HCT116 (cell line): ENCODE measurements around the gene TF. TPM values are rescaled to one million over a fixed set of nuclear protein-coding genes. Genes with fewer than 3 reads are reported as not detected.

Experiments
- ATAC-seq: fragments of 200-7000 bp; cut with Tn5 transposase; 2 replicates; pipeline ENCODE4 v1.9.1; 2020; ENCODE audit warnings: mild to moderate bottlenecking, moderate library complexity
- BruUV-seq: library from RNA; stranded (reverse); fragments of 400-500 nt; replicated peaks from 2 replicates; lab custom pipeline; 2021; lab: Mats Ljungman, UMichigan
- CTCF ChIA-PET: fragments of 300-600 bp; sonication (Branson Sonifier 250); formaldehyde crosslinking; loops from one replicate; lab custom pipeline; 2021; ENCODE audit warnings: antibody characterized with exemption; lab: Charles Lee
- POLR2A ChIA-PET: fragments of 300-600, 350-600 bp; sonication (Branson Sonifier 250); formaldehyde crosslinking; loops from one replicate; lab custom pipeline; 2021; ENCODE audit warnings: antibody characterized with exemption; lab: Charles Lee
- RAD21 ChIA-PET, 2 experiments: fragments of 300-600 bp; sonication (Branson Sonifier 250); formaldehyde crosslinking; loops; one replicate each; lab custom pipeline; 2023; ENCODE audit warnings: low total read pairs in 2 of 2; ENCODE audit not compliant: uncharacterized antibody in 2 of 2, unreplicated experiment in 2 of 2, low non-redundant PET in 1 of 2; lab: Charles Lee
- DNase-seq: peaks from one replicate; pipeline ENCODE4 v3.0.0-alpha.2; 2010; ENCODE audit warnings: low read depth, low spot score
- H2AFZ ChIP-seq: fragments of 200-600 bp; shearing (Covaris generic), sonication (generic); 2 replicates; pipeline ENCODE4 v1.6.1; 2017; ENCODE audit warnings: low read depth, mixed run types, mixed read lengths, antibody characterized with exemption, low read length; ENCODE audit not compliant: poor library complexity, severe bottlenecking
- H3K27ac ChIP-seq: 2 replicates; pipeline ENCODE4 v1.5.1; 2012; ENCODE audit warnings: low read depth, low read length
- H3K27me3 ChIP-seq: fragments of 200-600 bp; sonication (generic); 2 replicates; pipeline ENCODE4 v1.6.1; 2016; ENCODE audit warnings: mixed run types, low read length, mixed read lengths; ENCODE audit not compliant: insufficient read depth
- H3K36me3 ChIP-seq, 2 experiments: fragments of 200-500 bp in 1 of 2; fragments of 200-600 bp in 1 of 2; sonication (Bioruptor generic) in 1 of 2; sonication (generic) in 1 of 2; 2 replicates each; pipeline versions ENCODE4 v1.5.1 to v1.6.1; 2014 to 2016; ENCODE audit warnings: low read length in 2 of 2, inconsistent platforms in 1 of 2, mixed read lengths in 1 of 2, mixed run types in 1 of 2; ENCODE audit not compliant: insufficient read depth in 2 of 2, control insufficient read depth in 1 of 2
- H3K4me1 ChIP-seq, 2 experiments: fragments of 200-600 bp in 1 of 2; sonication (generic) in 1 of 2; 2 replicates each; pipeline versions ENCODE4 v1.5.1 to v1.6.1; 2012 to 2017; ENCODE audit warnings: low read length in 2 of 2, inconsistent platforms in 1 of 2, mild to moderate bottlenecking in 1 of 2, mixed read lengths in 1 of 2, mixed run types in 1 of 2, moderate library complexity in 1 of 2; ENCODE audit not compliant: insufficient read depth in 2 of 2, control insufficient read depth in 1 of 2
- H3K4me2 ChIP-seq: fragments of 200-600 bp; sonication (generic); 2 replicates; pipeline ENCODE4 v1.6.1; 2017; ENCODE audit warnings: mixed run types, low read length, mixed read lengths
- H3K4me3 ChIP-seq, 2 experiments: fragments of 200-600 bp in 1 of 2; sonication (generic) in 1 of 2; replicated peaks in 1 of 2; 2 replicates each; pipeline ENCODE4 v1.5.1; 2011 to 2016; ENCODE audit warnings: low read length in 2 of 2, control low read depth in 1 of 2, low read depth in 1 of 2, mild to moderate bottlenecking in 1 of 2, mixed read lengths in 1 of 2, mixed run types in 1 of 2
- H3K79me2 ChIP-seq: fragments of 200-600 bp; sonication (generic); 2 replicates; pipeline ENCODE4 v1.6.1; 2017; ENCODE audit warnings: mild to moderate bottlenecking, mixed run types, low read length, moderate library complexity, mixed read lengths; ENCODE audit not compliant: insufficient read depth
- H3K9ac ChIP-seq: fragments of 200-600 bp; sonication (generic); 2 replicates; pipeline ENCODE4 v1.6.1; 2016; ENCODE audit warnings: low read length, mixed read lengths
- H3K9me2 ChIP-seq: fragments of 200-600 bp; sonication (generic), shearing (Covaris generic); 2 replicates; pipeline ENCODE4 v1.6.1; 2017; ENCODE audit warnings: mixed run types, mild to moderate bottlenecking, moderate library complexity; ENCODE audit not compliant: insufficient read depth
- H3K9me3 ChIP-seq, 2 experiments: fragments of 200-500 bp in 1 of 2; fragments of 200-600 bp in 1 of 2; sonication (Bioruptor generic) in 1 of 2; sonication (generic) in 1 of 2; 2 replicates each; pipeline ENCODE4 v1.6.1; 2014 to 2017; ENCODE audit warnings: low read length in 2 of 2, mixed read lengths in 2 of 2, inconsistent platforms in 1 of 2, low read depth in 1 of 2, mild to moderate bottlenecking in 1 of 2, mixed run types in 1 of 2, moderate library complexity in 1 of 2; ENCODE audit not compliant: control insufficient read depth in 1 of 2, insufficient read depth in 1 of 2
- H4K20me1 ChIP-seq: fragments of 200-600 bp; sonication (generic), shearing (Covaris generic); 2 replicates; pipeline ENCODE4 v1.6.1; 2017; ENCODE audit warnings: mixed run types, mild to moderate bottlenecking, moderate library complexity; ENCODE audit not compliant: insufficient read depth
- ELF1 ChIP-seq: IDR thresholded peaks from 2 replicates; pipeline ENCODE4 v1.6.1; 2012; ENCODE audit warnings: low read depth, borderline replicate concordance
- SIN3A ChIP-seq: IDR thresholded peaks from 2 replicates; pipeline ENCODE4 v1.6.1; 2012; ENCODE audit warnings: low read depth
- SP1 ChIP-seq: IDR thresholded peaks from 2 replicates; pipeline ENCODE4 v1.6.1; 2012; ENCODE audit warnings: low read depth
- intact Hi-C: fragments of 100-400 bp; cut with micrococcal nuclease; formaldehyde crosslinking; loops from 2 replicates; pipeline ENCODE4 v1.10.0; 2022
- total RNA-seq: library from RNA; stranded (reverse); gene quantifications from one replicate; pipeline ENCODE4 v1.2.1, GENCODE V29; 2021; ENCODE audit not compliant: unreplicated experiment
- TF ChIP-seq, protein P1 (sequence below): IDR thresholded peaks from 2 replicates; pipeline ENCODE4 v1.6.1; 2012; ENCODE audit warnings: low read depth
- TF ChIP-seq, protein P2 (sequence below), 3 experiments: fragments of 200-600 bp in 1 of 3; sonication (generic) in 1 of 3; IDR thresholded peaks in 2 of 3; conservative IDR thresholded peaks in 1 of 3; 2 replicates each; pipeline ENCODE4 v1.5.1; 2012 to 2017; ENCODE audit warnings: low read depth in 2 of 3, low read length in 2 of 3, antibody characterized with exemption in 1 of 3, borderline replicate concordance in 1 of 3, control low read depth in 1 of 3, mild to moderate bottlenecking in 1 of 3, mixed read lengths in 1 of 3, mixed run types in 1 of 3, moderate library complexity in 1 of 3; ENCODE audit not compliant: insufficient read depth in 1 of 3

Gene TF
- total RNA-seq, 1 experiment from 2014 or later, result 10.4 TPM

DNA sequence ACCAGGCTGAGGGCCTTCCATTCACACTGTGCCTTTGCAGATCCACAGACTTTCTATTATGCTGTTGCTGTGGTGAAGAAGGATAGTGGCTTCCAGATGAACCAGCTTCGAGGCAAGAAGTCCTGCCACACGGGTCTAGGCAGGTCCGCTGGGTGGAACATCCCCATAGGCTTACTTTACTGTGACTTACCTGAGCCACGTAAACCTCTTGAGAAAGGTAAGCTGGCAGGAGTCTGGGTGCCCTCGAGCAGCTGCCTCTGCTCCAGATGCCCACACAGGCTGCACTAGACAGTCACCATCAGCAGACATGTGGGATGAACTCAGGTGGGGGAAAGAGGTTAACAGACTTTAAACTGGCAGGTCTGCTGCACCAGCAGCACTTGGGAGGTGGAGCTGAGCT, 8.3 kb downstream of the TF start:
- intact Hi-C loops, result no loop called here
- no peak overlapping the region for H3K4me3 ChIP-seq
- no peak overlapping the region for H3K9ac ChIP-seq
- ChIA-PET RAD21 (no interaction called here), POLR2A (no interaction called here), CTCF (no interaction called here)
- H3K27ac ChIP-seq, result no peak overlapping the region
- no peaks in the 10 kb centered on the region for H3K36me3 ChIP-seq
- no peaks in the 10 kb centered on the region for H4K20me1 ChIP-seq
- DNase-seq, result no peak
- H3K9me2 ChIP-seq, result no peaks in the 10 kb centered on the region
- no peaks in the 10 kb centered on the region for H3K27me3 ChIP-seq
- no peaks in the 10 kb centered on the region for H3K9me3 ChIP-seq
- H3K4me1 ChIP-seq, result no peaks in the 10 kb centered on the region
- TF ChIP-seq, protein P1, sequence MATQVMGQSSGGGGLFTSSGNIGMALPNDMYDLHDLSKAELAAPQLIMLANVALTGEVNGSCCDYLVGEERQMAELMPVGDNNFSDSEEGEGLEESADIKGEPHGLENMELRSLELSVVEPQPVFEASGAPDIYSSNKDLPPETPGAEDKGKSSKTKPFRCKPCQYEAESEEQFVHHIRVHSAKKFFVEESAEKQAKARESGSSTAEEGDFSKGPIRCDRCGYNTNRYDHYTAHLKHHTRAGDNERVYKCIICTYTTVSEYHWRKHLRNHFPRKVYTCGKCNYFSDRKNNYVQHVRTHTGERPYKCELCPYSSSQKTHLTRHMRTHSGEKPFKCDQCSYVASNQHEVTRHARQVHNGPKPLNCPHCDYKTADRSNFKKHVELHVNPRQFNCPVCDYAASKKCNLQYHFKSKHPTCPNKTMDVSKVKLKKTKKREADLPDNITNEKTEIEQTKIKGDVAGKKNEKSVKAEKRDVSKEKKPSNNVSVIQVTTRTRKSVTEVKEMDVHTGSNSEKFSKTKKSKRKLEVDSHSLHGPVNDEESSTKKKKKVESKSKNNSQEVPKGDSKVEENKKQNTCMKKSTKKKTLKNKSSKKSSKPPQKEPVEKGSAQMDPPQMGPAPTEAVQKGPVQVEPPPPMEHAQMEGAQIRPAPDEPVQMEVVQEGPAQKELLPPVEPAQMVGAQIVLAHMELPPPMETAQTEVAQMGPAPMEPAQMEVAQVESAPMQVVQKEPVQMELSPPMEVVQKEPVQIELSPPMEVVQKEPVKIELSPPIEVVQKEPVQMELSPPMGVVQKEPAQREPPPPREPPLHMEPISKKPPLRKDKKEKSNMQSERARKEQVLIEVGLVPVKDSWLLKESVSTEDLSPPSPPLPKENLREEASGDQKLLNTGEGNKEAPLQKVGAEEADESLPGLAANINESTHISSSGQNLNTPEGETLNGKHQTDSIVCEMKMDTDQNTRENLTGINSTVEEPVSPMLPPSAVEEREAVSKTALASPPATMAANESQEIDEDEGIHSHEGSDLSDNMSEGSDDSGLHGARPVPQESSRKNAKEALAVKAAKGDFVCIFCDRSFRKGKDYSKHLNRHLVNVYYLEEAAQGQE, result no peak
- TF ChIP-seq SIN3A (no peak), ELF1 (no peak), SP1 (no peak)
- TF ChIP-seq, protein P2, sequence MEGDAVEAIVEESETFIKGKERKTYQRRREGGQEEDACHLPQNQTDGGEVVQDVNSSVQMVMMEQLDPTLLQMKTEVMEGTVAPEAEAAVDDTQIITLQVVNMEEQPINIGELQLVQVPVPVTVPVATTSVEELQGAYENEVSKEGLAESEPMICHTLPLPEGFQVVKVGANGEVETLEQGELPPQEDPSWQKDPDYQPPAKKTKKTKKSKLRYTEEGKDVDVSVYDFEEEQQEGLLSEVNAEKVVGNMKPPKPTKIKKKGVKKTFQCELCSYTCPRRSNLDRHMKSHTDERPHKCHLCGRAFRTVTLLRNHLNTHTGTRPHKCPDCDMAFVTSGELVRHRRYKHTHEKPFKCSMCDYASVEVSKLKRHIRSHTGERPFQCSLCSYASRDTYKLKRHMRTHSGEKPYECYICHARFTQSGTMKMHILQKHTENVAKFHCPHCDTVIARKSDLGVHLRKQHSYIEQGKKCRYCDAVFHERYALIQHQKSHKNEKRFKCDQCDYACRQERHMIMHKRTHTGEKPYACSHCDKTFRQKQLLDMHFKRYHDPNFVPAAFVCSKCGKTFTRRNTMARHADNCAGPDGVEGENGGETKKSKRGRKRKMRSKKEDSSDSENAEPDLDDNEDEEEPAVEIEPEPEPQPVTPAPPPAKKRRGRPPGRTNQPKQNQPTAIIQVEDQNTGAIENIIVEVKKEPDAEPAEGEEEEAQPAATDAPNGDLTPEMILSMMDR (IDR thresholded peaks at IDR 0.05 in 2 of 3, conservative IDR thresholded peaks at IDR 0.05 in 1 of 3; ENCODE audit: borderline replicate concordance in 1 of 3, insufficient read depth in 1 of 3, low read depth in 2 of 3, low read length in 2 of 3), result no peak
- no peak overlapping the region for H3K4me2 ChIP-seq
- BruUV-seq, result no TSS peak
- ATAC-seq, result no peak
- H2AFZ ChIP-seq, result no peak overlapping the region
- H3K79me2 ChIP-seq, result no peaks in the 10 kb centered on the region
